GM21825 (cell line): Measurements from ENCODE around the gene ZNF396.

Experiments used
- ATAC-seq: cut with Tn5 transposase; IDR thresholded peaks from one replicate; pipeline ENCODE4 v1.9.1; 2021; ENCODE audit warnings: mild to moderate bottlenecking, moderate library complexity; ENCODE audit not compliant: unreplicated experiment

The ZNF396 gene

GRCh38 chr18:35343488-35343935 lies 33.6 kb downstream of the ZNF396 start:
- no peak for ATAC-seq

- ATAC-seq = no peak
Measured at GRCh38 chr18:35337286-35337685, 39.9 kb downstream of the ZNF396 start.

DNA sequence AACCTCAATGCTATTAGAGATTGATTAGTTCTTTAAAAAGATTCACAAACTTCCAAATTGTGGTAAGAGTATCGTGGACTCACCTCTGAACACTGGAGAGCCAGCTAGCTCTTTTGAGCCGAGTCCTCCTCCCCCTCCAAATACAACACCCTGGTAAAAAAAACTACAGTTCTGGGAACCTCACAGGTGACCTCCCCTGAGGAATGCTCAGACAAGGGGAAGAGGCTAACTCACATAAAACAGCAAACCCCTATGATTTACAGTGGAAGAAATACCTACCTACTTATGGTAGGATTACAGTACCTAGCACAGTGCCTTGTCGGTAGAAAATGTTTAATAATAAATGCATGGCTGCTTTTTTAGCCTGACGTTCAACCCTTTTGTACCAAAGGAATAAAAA lies 41.3 kb downstream of the ZNF396 start:
- no peak for ATAC-seq

DNA sequence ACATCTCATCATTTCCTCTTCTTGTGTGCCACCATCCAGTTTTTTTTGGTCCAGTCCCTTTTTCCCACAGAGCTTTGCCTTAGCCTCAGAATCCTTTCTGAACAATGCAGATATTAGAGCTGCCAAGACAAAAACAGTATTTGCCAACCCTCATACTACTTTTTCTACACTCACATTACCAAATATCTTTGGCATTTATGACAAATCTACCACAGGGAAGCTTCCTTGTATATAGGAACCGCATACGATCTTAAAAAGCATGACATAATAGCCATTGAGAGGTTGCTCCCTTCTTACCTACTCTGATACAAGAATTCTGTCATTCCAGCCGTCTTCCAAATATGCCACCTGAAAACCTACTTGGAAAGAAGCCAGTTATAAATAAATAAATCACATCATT lies 42.3 kb downstream of the ZNF396 start:
- no peak for ATAC-seq

GRCh38 chr18:35334212-35334611 lies 42.9 kb downstream of the ZNF396 start:
- ATAC-seq = no peak

GRCh38 chr18:35331367-35332087 lies 45.6 kb downstream of the ZNF396 start:
- ATAC-seq = no peak

- ATAC-seq = no peak
Measured at GRCh38 chr18:35328868-35329267, 48.3 kb downstream of the ZNF396 start.

- no peak for ATAC-seq
Measured at GRCh38 chr18:35326695-35327387, 50.3 kb downstream of the ZNF396 start.

DNA sequence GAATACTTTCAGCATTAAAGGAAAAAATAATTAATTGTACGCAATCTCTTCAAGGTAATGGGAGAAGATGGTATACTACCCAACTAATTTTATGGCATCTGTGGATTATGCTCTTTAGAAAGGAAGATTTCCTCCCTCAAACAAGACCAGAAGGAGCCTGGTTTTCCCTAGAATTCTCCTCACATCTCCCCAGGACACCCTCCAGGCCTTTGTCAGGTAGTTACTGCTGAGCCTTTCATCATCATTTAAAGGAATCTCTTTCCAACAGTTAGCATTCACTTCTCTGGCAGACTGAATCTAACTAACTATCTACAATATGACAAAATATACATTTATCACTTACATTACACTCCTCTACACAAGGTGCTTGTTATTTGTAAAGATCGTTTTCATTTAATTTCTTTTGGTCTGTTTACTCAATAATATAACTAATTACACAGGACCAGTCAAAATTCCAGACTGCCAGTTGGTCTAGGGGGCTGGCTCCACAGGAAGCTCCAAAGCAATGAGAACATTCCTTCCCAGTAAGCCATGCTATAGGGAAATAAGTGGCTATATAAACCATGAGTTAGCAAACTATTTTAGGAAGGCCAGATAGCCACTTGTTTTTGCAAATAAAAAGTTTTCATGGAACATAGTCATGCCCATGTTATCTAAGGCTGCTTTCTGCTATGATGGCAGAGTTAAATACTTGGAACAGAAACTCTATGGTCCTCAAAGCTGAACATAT lies 52.0 kb downstream of the ZNF396 start:
- no peak for ATAC-seq

GRCh38 chr18:35322486-35323458 lies 54.4 kb downstream of the ZNF396 start:
- no peak for ATAC-seq
